ENCODE measurements around the gene LDHB.

LDHB gene

DNA sequence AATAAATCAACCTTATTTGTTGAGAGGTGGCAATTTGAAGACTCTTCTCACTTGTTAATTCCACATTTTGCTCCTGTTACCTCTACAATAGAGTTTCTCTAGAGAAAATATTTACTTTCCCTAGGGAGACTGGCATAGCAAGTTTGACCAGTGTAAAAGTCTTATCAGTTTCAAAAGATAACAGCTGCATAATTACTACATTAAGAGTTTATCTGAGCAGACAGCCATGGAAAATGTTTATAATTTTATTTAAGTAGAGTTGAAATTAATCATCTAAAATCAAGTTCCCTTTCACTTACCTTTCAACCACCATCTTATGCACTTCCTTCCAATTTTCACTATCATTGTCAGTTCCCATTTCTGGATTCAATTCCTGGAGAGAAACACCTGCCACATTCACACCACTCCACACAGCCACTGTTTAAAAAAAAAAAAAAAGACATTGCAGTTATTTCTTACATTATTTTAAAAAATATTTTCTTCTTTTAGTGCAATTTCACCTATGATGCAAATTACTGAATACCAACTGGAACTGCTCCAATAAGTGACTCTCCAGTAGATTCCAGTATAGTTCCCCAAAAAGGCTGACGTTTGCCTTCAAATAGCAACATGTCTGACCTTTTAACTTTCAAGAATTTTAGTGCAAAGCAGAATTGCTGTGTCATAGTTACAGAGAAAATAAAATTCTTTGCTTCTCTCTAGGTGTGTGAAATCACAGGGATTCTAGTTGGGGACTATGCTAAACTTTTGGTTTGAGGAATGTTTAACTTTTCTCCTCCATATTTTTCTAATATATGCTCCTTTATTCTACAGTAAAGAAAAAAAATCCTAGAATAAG is 19.4 kb downstream of the LDHB start:
- H3K9ac ChIP-seq (ENCODE audit: low read depth, low read length): no peak overlapping the region
- H3K36me3 ChIP-seq (ENCODE audit: insufficient read depth, low read depth, low read length): peaks cover 93% of the 10 kb centered on the region
- no peak overlapping the region for H3K27ac ChIP-seq (ENCODE audit: low read length)

DNA sequence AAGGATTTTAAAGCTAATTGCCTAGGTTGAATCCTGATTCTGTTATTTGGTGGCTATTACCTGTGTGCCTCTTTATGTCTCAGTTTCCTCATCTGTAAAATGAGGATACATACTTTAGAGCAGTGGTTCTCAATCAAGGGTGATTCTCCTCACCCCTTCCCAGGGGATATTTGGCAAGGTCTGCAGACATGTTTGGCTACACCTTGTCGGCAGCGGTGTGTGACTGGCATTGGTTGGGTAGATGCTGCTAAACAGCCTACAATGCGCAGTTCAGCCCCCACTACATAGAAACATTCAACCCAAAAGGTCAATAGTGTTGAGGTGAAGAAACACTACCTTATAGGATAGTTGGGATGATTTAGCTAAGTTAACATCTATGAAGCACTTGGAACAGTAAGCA is 23.4 kb downstream of the LDHB start:
- Histone ChIP-seq H3K27me3 (ENCODE audit: insufficient read depth, low read length) (no peaks in the 10 kb centered on the region), H3K36me3 (ENCODE audit: insufficient read depth, low read depth, low read length) (peaks cover 61% of the 10 kb centered on the region), H3K4me1 (ENCODE audit: insufficient read depth, low read length) (no peaks in the 10 kb centered on the region), H3K4me3 (ENCODE audit: low read length) (no peak overlapping the region), H3K9me3 (ENCODE audit: insufficient read depth, low read depth, low read length) (no peaks in the 10 kb centered on the region), H3K27ac (ENCODE audit: low read length) (no peak overlapping the region), H3K9ac (ENCODE audit: low read depth, low read length) (no peak overlapping the region)

More for the DNA sequence above, 19.4 kb downstream of the LDHB start:
- H3K4me1 ChIP-seq (ENCODE audit: insufficient read depth, low read length): no peaks in the 10 kb centered on the region
- H3K27me3 ChIP-seq (ENCODE audit: insufficient read depth, low read length): no peaks in the 10 kb centered on the region
- H3K9me3 ChIP-seq (ENCODE audit: insufficient read depth, low read depth, low read length): no peaks in the 10 kb centered on the region
- H3K4me3 ChIP-seq (ENCODE audit: low read length): no peak overlapping the region

DNA sequence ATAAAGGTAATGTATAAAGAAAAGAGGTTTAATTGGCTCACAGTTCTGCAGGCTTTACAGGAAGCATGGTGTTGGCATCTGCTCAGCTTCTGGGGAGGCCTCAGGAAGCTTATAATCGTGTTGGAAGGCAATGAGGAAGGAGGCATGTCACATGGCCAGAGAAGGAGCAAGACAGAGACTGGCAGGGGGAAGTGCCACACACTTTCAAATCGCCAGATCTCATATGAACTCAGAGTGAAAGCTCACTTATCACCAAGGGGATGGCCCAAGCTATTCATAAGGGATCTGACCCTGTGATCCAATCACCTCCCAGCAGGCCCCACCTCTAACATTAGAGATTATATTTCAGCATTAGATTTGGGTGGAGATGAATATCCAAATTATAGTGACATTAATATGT is 26.3 kb downstream of the LDHB start:
- Histone ChIP-seq H3K9me3 (ENCODE audit: insufficient read depth, low read depth, low read length) (no peaks in the 10 kb centered on the region), H3K27me3 (ENCODE audit: insufficient read depth, low read length) (no peaks in the 10 kb centered on the region), H3K27ac (ENCODE audit: low read length) (no peak overlapping the region), H3K36me3 (ENCODE audit: insufficient read depth, low read depth, low read length) (peaks cover 33% of the 10 kb centered on the region), H3K9ac (ENCODE audit: low read depth, low read length) (no peak overlapping the region), H3K4me3 (ENCODE audit: low read length) (no peak overlapping the region), H3K4me1 (ENCODE audit: insufficient read depth, low read length) (no peaks in the 10 kb centered on the region)

DNA sequence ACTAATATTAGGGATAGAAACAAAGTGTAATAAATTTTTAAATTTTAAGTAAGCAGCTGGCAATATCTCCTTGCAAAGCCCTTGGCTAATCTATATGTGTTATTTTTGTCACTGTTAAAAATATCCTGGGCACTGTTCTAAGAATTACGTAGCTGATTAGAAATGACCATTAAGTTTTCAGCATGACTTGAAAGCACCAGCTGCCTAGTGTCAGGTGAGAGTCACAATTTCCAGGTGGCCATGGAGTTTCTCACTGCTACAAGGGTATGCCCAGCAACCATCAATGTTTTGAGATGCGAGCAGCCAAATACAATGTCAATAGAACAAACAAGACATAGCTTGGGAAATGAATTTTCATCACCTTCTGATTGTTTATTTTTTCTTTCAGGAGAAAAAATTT is 29.7 kb downstream of the LDHB start:
- no peaks in the 10 kb centered on the region for H3K9me3 ChIP-seq (ENCODE audit: insufficient read depth, low read depth, low read length)
- no peaks in the 10 kb centered on the region for H3K27me3 ChIP-seq (ENCODE audit: insufficient read depth, low read length)
- no peak overlapping the region for H3K27ac ChIP-seq (ENCODE audit: low read length)
- peaks cover 5% of the 10 kb centered on the region; the same call in 1 of the 2 replicates for H3K36me3 ChIP-seq (ENCODE audit: insufficient read depth, low read depth, low read length)
- H3K9ac ChIP-seq (ENCODE audit: low read depth, low read length): no peak overlapping the region
- no peak overlapping the region for H3K4me3 ChIP-seq (ENCODE audit: low read length)
- H3K4me1 ChIP-seq (ENCODE audit: insufficient read depth, low read length): no peaks in the 10 kb centered on the region

DNA sequence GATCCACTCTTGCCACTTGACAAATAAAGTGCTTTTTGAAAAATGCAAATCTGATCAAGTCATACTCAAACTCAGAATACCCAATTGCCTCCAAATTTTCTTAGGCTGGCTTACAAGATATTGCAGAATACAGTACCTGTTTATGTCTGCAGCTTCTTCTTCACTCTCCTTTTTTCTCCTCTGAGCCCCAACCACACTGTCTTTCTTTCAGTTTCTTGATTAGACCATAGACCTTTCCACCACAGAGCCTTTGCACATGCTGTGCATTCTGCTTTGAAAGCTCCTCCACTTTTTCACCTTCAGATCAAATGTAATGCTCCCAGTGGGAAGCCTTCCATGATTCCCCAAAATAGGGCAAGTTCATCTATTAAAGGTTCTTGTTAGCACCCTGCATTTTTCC is 39.1 kb downstream of the LDHB start:
- Histone ChIP-seq H3K27me3 (ENCODE audit: insufficient read depth, low read length) (no peaks in the 10 kb centered on the region), H3K27ac (ENCODE audit: low read length) (no peak overlapping the region), H3K9me3 (ENCODE audit: insufficient read depth, low read depth, low read length) (no peaks in the 10 kb centered on the region), H3K4me3 (ENCODE audit: low read length) (no peak overlapping the region), H3K36me3 (ENCODE audit: insufficient read depth, low read depth, low read length) (no peaks in the 10 kb centered on the region), H3K9ac (ENCODE audit: low read depth, low read length) (no peak overlapping the region), H3K4me1 (ENCODE audit: insufficient read depth, low read length) (no peaks in the 10 kb centered on the region)

DNA sequence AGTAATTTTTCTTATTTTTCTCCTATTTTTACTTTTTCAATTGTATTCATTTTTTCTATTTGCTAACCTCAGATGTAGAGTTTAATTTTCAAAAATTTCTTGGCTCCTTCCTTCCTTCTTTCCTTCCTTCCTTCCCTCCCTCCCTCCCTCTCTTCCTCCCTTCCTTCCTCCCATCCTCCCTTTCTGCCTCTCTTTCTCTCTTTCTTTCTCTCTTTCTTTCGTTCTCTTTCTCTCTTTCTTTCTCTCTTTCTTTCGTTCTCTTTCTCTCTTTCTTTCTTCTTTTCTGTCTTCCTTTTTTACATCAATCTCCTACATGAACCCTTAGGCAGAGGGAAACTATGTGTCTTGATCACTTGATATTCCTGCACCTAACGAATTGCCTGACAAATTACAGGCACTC is 40.6 kb downstream of the LDHB start:
- Histone ChIP-seq H3K9me3 (ENCODE audit: insufficient read depth, low read depth, low read length) (no peaks in the 10 kb centered on the region), H3K27ac (ENCODE audit: low read length) (no peak overlapping the region), H3K4me1 (ENCODE audit: insufficient read depth, low read length) (no peaks in the 10 kb centered on the region), H3K36me3 (ENCODE audit: insufficient read depth, low read depth, low read length) (no peaks in the 10 kb centered on the region), H3K27me3 (ENCODE audit: insufficient read depth, low read length) (no peaks in the 10 kb centered on the region), H3K4me3 (ENCODE audit: low read length) (no peak overlapping the region), H3K9ac (ENCODE audit: low read depth, low read length) (no peak overlapping the region)

DNA sequence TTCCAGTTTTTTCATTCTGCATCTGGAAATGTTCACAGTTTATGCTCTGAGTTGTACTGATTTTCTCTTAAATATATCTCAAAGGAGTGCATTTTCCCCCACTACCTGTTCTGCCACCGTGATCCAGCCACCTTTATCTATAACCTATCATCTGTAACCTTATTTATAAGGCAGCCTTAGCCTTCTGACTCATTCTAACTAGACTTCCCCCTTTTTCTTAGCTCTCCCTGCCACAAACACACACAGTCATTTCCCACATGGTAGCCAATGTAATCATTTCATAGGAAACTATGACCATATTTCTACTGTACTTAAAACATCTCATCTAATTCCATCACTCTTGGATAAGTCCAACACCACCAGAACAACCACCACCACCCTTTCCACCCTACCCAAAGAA is 42.2 kb downstream of the LDHB start:
- Histone ChIP-seq H3K9ac (ENCODE audit: low read depth, low read length) (no peak overlapping the region), H3K27ac (ENCODE audit: low read length) (no peak overlapping the region), H3K27me3 (ENCODE audit: insufficient read depth, low read length) (no peaks in the 10 kb centered on the region), H3K4me1 (ENCODE audit: insufficient read depth, low read length) (no peaks in the 10 kb centered on the region), H3K9me3 (ENCODE audit: insufficient read depth, low read depth, low read length) (no peaks in the 10 kb centered on the region), H3K36me3 (ENCODE audit: insufficient read depth, low read depth, low read length) (no peaks in the 10 kb centered on the region), H3K4me3 (ENCODE audit: low read length) (no peak overlapping the region)

DNA sequence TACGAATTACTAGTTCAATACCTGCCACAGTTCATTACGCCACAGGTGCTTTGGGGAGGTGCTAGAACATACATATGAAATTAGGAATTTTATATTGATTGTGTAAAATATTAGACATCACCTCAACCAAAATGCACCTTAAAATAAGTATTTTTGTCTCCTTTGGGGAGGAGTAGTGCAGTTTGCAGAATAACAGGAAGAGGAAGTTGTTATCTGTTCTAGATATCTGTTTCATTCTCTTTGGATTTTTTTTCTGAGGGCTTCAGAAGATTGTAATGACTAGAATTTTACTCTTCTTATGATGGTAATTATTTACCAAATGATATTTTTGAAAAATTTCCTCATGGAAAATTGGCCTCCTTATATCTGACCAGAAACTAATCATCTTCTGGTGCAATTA is 43.1 kb downstream of the LDHB start:
- H3K9ac ChIP-seq (ENCODE audit: low read depth, low read length): no peak overlapping the region
- H3K9me3 ChIP-seq (ENCODE audit: insufficient read depth, low read depth, low read length): no peaks in the 10 kb centered on the region
- no peaks in the 10 kb centered on the region for H3K4me1 ChIP-seq (ENCODE audit: insufficient read depth, low read length)
- H3K4me3 ChIP-seq (ENCODE audit: low read length): no peak overlapping the region
- H3K36me3 ChIP-seq (ENCODE audit: insufficient read depth, low read depth, low read length): no peaks in the 10 kb centered on the region
- H3K27ac ChIP-seq (ENCODE audit: low read length): no peak overlapping the region
- no peaks in the 10 kb centered on the region for H3K27me3 ChIP-seq (ENCODE audit: insufficient read depth, low read length)

DNA sequence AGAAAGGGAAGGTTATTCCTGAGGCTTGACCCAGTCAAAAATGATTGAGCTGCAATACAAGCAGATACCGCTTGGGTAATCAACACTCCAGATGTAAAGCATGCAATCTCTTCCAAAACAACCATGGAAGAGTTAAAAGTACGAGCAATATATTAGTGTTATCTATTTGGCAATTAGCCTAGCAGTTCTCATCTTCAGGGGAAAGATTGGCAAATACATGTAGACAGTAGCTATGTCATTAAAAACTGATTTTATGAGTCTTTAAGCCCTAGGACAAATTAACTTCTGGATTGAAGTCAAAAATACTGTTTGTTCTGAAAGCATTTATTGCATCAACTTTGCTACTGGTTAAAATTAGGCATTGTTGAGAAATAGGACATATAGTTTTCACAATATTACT is 43.7 kb downstream of the LDHB start:
- Histone ChIP-seq H3K9ac (ENCODE audit: low read depth, low read length) (no peak overlapping the region), H3K36me3 (ENCODE audit: insufficient read depth, low read depth, low read length) (no peaks in the 10 kb centered on the region), H3K4me1 (ENCODE audit: insufficient read depth, low read length) (no peaks in the 10 kb centered on the region), H3K27me3 (ENCODE audit: insufficient read depth, low read length) (no peaks in the 10 kb centered on the region), H3K27ac (ENCODE audit: low read length) (no peak overlapping the region), H3K9me3 (ENCODE audit: insufficient read depth, low read depth, low read length) (no peaks in the 10 kb centered on the region), H3K4me3 (ENCODE audit: low read length) (no peak overlapping the region)

DNA sequence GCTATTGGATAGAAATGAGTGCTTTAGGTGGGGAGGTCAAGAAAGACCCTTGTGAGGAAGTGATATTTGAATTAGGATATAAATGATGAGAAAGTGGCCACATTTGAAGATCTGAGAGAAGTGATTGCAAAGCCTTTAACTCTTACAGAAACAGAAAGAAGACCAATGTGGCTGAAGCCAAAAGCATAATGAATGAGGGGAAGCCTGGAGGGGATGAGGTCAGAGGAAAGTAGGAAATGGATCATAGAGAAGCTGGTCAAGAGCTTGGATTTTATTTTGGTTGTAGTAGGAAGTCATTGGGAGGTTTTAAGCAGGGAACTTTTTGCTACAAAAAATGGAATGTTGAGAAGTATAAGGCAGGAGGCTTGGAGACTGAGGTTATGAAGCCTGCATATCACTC is 49.4 kb downstream of the LDHB start:
- Histone ChIP-seq H3K9me3 (ENCODE audit: insufficient read depth, low read depth, low read length) (no peaks in the 10 kb centered on the region), H3K36me3 (ENCODE audit: insufficient read depth, low read depth, low read length) (no peaks in the 10 kb centered on the region), H3K27ac (ENCODE audit: low read length) (no peak overlapping the region), H3K4me3 (ENCODE audit: low read length) (no peak overlapping the region), H3K4me1 (ENCODE audit: insufficient read depth, low read length) (no peaks in the 10 kb centered on the region), H3K27me3 (ENCODE audit: insufficient read depth, low read length) (no peaks in the 10 kb centered on the region), H3K9ac (ENCODE audit: low read depth, low read length) (no peak overlapping the region)

DNA sequence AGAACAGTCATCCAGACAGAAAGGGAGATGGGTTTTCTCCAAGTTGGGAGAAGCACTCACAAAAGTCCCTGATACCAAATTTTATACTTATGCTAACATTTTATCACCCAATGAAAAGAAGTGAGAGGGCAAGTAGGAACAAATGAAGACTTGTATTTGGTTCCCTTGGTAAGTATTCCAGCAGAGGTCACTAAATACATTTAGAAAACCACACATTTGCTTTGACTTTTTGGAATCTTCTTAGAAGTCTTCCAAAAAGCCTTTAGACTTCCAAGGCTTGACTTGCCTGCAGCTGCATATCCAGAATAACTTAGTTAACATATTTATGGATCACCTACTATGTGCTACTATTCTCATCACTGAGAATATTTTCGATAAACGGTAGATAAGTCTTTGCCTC is 49.9 kb downstream of the LDHB start:
- Histone ChIP-seq H3K27me3 (ENCODE audit: insufficient read depth, low read length) (no peaks in the 10 kb centered on the region), H3K36me3 (ENCODE audit: insufficient read depth, low read depth, low read length) (no peaks in the 10 kb centered on the region), H3K9ac (ENCODE audit: low read depth, low read length) (no peak overlapping the region), H3K4me1 (ENCODE audit: insufficient read depth, low read length) (no peaks in the 10 kb centered on the region), H3K9me3 (ENCODE audit: insufficient read depth, low read depth, low read length) (no peaks in the 10 kb centered on the region), H3K27ac (ENCODE audit: low read length) (no peak overlapping the region), H3K4me3 (ENCODE audit: low read length) (no peak overlapping the region)

DNA sequence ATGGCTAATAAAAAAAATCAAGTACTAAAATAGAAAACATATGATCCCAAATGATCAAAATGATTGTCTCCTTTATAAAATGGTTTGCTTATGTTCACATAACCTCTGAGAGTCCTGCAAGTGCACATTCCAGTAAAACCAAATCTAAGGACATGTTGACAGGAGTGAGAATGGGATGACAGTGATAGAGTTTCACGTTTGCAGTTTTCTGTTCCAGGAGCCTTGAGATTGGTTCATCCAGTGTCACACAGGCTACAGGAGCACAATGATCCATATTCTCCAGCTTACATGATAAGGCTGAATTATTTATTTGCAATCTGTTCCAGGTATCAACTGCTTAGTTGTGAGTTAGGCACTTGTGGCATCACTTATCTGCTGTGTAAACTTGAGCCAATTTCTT is 51.5 kb downstream of the LDHB start:
- Histone ChIP-seq H3K9ac (ENCODE audit: low read depth, low read length) (no peak overlapping the region), H3K27me3 (ENCODE audit: insufficient read depth, low read length) (no peaks in the 10 kb centered on the region), H3K4me1 (ENCODE audit: insufficient read depth, low read length) (no peaks in the 10 kb centered on the region), H3K9me3 (ENCODE audit: insufficient read depth, low read depth, low read length) (no peaks in the 10 kb centered on the region), H3K36me3 (ENCODE audit: insufficient read depth, low read depth, low read length) (no peaks in the 10 kb centered on the region), H3K27ac (ENCODE audit: low read length) (no peak overlapping the region), H3K4me3 (ENCODE audit: low read length) (no peak overlapping the region)
